Myocyte (in vitro differentiated cells): Measurements from ENCODE around the gene N4BP2L1. TPM values are rescaled to one million over a fixed set of nuclear protein-coding genes. Genes with fewer than 3 reads are reported as not detected.

Experiments used
- DNase-seq: peaks from one replicate; pipeline ENCODE4 v3.0.0-alpha.2; 2012; ENCODE audit warnings: low read depth
- polyA plus RNA-seq: library from polyadenylated mRNA; unstranded; fragments of >200 nt; gene quantifications from one replicate; pipeline ENCODE4 v1.2.1, GENCODE V29; 2012; ENCODE audit warnings: missing spikeins
- total RNA-seq: library from RNA; depleted of rRNA; stranded (reverse); fragments of >200 nt; gene quantifications from 2 replicates; pipeline ENCODE4 v1.2.3, GENCODE V29; 2014

The N4BP2L1 gene
- 2.4 and 5.9 TPM in 2 replicates for total RNA-seq
- 3.5 TPM for polyA plus RNA-seq

DNA sequence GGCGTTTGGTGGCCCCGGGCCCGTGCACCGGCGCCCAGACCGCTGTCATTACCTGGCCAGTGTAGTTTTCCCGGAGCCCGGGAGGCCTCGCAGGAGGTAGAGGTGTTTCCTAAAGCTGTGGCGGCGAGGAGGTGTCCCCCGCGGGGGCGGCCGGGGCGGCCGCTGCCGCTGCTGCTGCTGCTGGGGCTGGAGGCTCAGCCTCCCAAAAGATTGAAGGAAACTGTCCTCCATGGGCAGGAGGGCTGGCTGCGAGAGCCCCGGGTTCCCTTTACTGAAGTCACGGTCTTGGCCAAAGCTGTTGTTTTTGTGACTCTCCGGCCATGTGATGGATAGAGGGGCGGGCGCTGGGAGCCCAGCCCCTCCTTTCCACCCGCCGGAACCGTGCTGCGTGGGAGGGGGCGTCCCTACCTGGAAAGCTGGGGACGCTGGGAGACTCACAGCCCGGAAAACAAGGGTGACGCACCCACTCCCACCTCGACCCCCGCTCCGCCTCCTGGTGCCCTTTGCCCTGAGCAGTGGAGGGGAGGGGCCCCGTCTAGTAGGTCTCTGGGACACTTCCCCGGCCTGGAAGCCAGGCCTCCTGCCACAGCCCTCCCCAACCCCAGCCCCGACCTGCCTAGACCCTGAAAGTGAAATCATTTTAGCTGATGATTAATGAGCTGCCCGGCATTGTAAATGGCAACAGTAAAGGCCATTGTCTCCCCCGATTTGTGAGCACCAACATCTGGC, at the start of gene N4BP2L1:
TSS of gene N4BP2L1 (minus strand) at position 279 of the 729 bp plus-strand sequence. CDS start at position 231, 48 bp downstream.
- DNase-seq, result peak; percentile 41

GRCh38 chr13:32476892-32477291, 49.0 kb upstream of the N4BP2L1 start:
- no peak for DNase-seq

DNA sequence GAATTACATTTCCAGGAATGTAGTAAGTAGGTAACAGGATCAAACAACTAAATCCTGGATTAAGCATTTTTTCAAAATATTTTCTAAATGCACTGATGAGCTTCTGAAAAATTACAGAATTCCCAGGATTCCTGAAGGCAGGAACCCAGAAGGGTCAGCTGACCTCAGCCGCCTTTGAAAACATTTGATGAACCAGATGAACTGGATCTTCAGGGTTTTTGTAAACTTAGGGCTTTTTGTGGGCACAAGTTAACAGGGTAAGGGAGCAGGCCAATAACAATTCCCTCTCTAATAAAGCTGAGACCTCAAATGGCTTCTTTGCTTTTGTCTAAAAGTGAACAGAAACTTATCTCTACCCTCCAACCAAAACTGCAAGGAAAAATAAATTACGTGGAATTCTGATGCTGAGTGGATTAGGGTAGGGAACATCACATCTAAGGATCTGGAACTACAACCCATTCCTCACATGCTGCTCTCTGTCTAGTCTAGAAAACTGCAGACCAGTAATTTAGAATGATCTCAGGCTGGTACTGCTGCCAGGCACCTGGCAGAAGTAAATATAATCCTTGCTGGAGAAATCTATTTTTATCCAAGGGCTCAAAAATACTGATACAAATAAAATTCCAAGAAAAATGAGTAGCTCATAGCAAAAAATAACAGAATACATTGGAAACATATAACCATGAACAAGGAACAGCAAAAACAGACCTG, 48.2 kb upstream of the N4BP2L1 start:
- DNase-seq, result peak; percentile 35

- DNase-seq, result no peak
These were observed 47.3 kb upstream of the N4BP2L1 start for GRCh38 chr13:32474999-32475792.

DNA sequence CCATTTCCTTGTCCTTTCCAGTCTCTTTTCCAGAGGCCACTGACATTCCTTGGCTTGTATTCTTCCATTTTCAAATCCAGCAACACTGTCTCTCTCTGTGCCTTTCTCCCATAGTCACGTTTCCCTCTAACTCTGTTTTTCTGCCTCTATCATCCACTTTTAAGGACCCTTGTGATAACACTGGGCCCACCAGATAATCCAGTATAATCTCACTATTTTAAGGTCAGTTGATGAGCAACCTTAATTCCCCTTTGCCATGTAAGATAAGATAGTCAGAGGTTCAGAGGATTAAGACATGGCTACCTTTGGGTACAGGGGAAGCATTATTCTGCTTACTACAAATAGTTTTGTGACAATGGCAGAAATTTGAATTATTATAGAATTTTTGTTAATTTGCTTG, 45.7 kb upstream of the N4BP2L1 start:
- DNase-seq, result no peak

DNA sequence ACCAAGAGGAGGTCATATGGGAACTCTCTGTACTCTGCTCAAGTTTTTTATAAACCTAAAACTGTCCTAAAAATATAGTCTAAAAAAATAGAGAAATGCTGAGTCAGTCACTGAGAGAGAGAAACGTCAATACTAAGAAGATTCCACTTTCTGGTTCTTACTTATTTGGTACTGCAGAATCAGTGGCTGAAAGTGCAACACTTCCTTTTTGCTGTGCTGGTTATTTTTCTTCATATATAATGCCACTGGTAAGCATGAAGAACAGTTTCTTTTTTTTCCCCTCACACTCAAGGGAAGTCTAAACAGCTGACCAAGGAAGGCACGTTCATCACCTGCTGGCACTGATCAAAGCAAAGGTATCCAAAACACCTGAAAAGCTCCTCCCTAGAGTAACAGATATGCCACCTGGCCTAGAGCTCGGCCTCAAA, 44.3 kb upstream of the N4BP2L1 start:
- DNase-seq, result no peak

DNA sequence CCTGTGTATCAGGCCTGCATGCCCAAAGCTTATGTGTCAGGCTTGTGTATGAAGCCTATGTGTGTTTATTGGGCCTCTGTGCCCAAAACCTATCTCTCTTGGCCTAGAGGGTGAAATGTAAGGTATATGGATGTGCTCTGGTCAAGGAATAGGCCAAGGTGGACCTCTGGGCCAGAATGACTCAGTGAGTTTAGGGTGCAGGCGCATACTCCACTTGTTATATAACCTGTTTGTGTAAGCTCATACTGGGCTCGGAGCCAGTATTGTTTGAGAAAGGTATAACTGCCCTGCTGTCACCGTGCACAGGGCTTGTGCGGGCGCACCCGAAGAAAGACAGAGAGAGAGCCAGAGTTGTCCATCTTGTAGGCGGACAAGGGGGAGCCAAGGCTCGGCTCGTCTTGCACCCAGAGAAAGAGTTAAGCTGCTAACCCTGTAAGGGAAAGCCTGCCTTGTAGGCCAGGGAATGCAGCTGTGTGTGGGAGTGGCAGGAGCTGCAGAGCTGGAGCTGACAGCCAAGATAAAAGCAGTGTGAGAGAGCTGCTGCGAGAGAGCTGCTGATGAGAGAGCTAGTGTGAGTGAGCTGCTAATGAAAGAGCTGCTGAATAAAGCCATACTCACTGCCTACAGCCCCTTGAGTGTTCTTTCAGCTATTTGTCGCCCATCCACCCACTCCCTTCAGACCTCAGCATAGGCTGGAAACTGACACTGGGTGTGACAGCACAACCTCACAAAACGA, 43.4 kb upstream of the N4BP2L1 start:
- DNase-seq, result peak; percentile 63

- DNase-seq, result no peak
These were observed 40.7 kb upstream of the N4BP2L1 start for GRCh38 chr13:32468502-32469142.

GRCh38 chr13:32456591-32456990, 28.7 kb upstream of the N4BP2L1 start:
- DNase-seq, result no peak

DNA sequence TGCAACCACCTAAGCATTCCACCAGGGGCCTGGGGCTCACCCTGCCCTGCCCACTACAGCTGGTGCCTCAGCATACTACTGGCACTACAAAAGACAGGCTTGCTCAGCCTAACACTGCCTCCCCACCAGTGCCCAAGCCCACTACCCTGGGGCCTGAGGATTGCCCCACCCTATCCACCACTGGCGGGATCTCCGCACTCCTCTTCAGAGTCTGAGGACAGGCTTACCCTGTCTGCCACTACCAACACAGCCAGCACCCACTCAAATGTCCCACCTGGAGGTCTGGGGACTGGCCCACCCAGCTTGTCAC, 27.6 kb upstream of the N4BP2L1 start:
- no peak for DNase-seq

- DNase-seq, result peak; percentile 15
These were observed 27.1 kb upstream of the N4BP2L1 start for GRCh38 chr13:32454886-32455593.

DNA sequence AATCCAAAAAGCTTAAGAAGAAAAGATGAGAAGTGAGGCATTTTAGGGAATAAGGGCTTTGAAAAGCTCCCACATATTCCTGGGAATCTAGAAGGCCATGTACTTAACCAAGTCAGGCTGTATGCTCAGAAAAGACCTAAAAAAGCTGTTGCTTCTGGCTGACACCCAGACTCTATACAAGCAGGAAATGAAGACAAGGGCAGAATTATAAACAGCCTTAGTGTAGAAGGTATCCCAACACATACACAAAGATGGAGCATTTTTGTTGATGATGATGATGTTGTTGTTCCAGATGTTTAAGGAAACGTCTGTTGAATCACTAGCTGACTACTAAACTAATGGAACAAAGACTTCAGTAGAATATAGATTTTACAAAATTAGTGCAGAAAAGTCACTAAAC, 26.1 kb upstream of the N4BP2L1 start:
- DNase-seq, result no peak

GRCh38 chr13:32448972-32449371, 21.0 kb upstream of the N4BP2L1 start:
- no peak for DNase-seq

- DNase-seq, result no peak
These were observed 20.1 kb upstream of the N4BP2L1 start for GRCh38 chr13:32447894-32448623.

DNA sequence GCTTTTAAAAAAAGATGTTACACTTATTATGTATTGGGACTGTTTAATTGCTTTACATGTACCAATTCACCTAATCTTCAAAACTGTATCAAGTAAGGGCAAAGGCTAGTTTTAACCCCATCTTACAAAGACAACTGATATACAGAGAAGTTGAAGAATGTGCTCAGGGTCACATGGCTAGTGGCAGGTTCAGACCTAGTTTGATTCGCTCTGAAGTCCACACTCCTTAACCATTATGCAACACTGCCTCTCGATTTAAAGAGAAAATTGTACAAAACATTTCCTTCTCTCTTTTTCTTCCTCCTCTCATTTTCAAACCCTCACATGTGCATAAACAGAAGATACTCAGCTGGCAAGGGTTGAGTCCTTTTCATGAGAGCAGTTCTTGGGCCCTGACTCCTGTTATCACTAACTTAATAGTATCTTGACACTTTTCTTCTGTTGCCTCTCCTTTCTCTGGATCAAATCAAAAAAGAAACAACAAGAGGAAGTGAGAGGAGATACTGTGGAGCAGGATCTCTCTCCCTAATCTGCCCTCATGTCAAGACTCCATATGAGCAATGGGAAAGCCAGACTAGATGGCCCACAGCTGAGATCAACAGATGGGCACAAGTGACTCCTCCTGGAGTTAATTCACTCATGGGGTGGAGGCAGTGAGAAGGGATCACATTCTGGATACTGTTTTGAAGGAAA, 19.0 kb upstream of the N4BP2L1 start:
- DNase-seq, result no peak

GRCh38 chr13:32446220-32446619, 18.3 kb upstream of the N4BP2L1 start:
- no peak for DNase-seq

DNA sequence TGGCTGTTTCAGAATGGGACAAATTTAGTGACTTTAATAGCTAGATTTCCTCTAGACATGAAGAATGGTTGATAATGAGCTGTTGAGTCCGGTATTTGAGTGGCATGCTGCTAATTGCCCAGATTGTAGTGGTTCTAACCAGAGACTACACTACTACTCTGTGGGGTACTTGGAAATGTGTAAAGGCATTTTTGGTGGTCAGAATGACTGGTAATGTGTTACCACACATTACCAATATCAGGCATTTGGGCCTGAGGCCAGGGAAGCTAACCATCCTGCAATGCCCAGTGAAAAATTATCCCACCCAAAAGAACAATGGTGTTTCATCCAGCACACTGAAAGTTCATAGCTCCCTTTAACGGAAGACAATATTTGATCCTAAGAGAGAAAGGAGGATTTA, 17.5 kb upstream of the N4BP2L1 start:
- DNase-seq, result peak; percentile 62

- DNase-seq, result no peak
These were observed 15.2 kb upstream of the N4BP2L1 start for GRCh38 chr13:32443111-32443510.

DNA sequence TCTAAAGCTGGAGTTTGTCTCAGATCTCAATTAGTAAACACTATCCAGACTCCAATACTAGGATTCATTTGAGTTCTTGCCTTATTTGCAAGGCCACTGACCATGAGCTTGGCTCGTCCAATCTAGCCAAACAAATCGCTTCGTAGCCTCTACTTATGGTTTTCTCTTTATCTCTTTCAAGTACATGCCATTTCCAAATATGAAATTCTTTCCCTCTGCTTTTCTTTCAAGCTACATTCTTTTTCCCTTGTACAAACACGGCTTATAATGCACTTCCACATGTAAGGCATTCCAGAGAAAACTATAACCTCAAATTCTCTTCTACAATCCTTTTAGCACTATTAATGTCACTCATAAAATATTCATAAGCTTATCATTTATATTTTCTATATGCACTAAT, 10.9 kb upstream of the N4BP2L1 start:
- no peak for DNase-seq
